C4-2B (cell line): Measurements from ENCODE around the gene GPR162.

Experiments used
- ZFX ChIP-seq: fragments of 450-650 bp; IDR thresholded peaks from 2 replicates; pipeline ENCODE4 v1.6.1; 2017
- TF ChIP-seq, protein P1 (sequence below): fragments of 450-650 bp; conservative IDR thresholded peaks from 2 replicates; pipeline ENCODE4 v1.5.1; 2017; ENCODE audit warnings: mild to moderate bottlenecking

DNA sequence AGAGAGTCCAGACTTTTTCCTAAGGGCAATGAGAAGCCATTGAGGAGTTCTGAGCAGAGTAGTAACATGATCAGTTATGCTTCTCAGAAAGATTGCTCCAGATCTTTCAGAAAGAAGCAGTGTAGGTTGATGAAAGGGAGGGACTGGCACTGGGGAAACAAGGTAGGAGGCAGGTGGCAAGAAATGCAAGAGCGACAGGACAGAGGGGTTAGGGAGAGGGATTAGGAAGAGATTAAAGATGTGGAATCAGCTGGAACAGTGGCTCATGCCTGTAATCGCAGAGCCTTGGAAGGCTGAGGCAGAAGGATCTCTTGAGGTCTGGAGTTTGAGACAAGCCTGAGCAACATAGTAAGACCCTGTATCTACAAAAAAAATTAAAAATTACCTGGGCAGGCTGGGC, 26.1 kb downstream of the GPR162 start:
- TF ChIP-seq, protein P1, sequence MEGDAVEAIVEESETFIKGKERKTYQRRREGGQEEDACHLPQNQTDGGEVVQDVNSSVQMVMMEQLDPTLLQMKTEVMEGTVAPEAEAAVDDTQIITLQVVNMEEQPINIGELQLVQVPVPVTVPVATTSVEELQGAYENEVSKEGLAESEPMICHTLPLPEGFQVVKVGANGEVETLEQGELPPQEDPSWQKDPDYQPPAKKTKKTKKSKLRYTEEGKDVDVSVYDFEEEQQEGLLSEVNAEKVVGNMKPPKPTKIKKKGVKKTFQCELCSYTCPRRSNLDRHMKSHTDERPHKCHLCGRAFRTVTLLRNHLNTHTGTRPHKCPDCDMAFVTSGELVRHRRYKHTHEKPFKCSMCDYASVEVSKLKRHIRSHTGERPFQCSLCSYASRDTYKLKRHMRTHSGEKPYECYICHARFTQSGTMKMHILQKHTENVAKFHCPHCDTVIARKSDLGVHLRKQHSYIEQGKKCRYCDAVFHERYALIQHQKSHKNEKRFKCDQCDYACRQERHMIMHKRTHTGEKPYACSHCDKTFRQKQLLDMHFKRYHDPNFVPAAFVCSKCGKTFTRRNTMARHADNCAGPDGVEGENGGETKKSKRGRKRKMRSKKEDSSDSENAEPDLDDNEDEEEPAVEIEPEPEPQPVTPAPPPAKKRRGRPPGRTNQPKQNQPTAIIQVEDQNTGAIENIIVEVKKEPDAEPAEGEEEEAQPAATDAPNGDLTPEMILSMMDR: no peak
- TF ChIP-seq ZFX: no peak
